C1 segment of cervical spinal cord (tissue), 14 donors: ENCODE data around the gene JPH3.

Source experiments
- DNase-seq, 14 donors: peaks; one replicate each; lab custom pipeline; 2025; lab: John Stamatoyannopoulos, UW

Gene JPH3

GRCh38 chr16:87626905-87627304, 24.6 kb downstream of the JPH3 start:
- no peak for DNase-seq

- DNase-seq, result no peak
Observed at GRCh38 chr16:87627542-87628245, 25.4 kb downstream of the JPH3 start.

- DNase-seq, result no peak
Observed at GRCh38 chr16:87628246-87628923, 26.1 kb downstream of the JPH3 start.

GRCh38 chr16:87628940-87629339, 26.6 kb downstream of the JPH3 start:
- DNase-seq, result no peak

- no peak for DNase-seq
Observed at GRCh38 chr16:87631067-87631466, 28.8 kb downstream of the JPH3 start.

- no peak for DNase-seq
Observed at GRCh38 chr16:87634411-87634810, 32.1 kb downstream of the JPH3 start.

GRCh38 chr16:87635541-87636049, 33.3 kb downstream of the JPH3 start:
- peak in 10 of 14 donors; percentile 5 to 77 (median 22) for DNase-seq

- peak in 13 of 14 donors; percentile 29 to 78 (median 58) for DNase-seq
Observed at GRCh38 chr16:87636050-87636684, 33.9 kb downstream of the JPH3 start.

GRCh38 chr16:87636741-87637140, 34.4 kb downstream of the JPH3 start:
- no peak for DNase-seq

GRCh38 chr16:87637357-87637756, 35.0 kb downstream of the JPH3 start:
- DNase-seq, result no peak

GRCh38 chr16:87638736-87639135, 36.4 kb downstream of the JPH3 start:
- no peak for DNase-seq

- no peak for DNase-seq
Observed at GRCh38 chr16:87641721-87642120, 39.4 kb downstream of the JPH3 start.

GRCh38 chr16:87642491-87642890, 40.2 kb downstream of the JPH3 start:
- no peak for DNase-seq

GRCh38 chr16:87644186-87644585, 41.9 kb downstream of the JPH3 start:
- no peak for DNase-seq

- no peak for DNase-seq
Observed at GRCh38 chr16:87644596-87644995, 42.3 kb downstream of the JPH3 start.

GRCh38 chr16:87645802-87646201, 43.5 kb downstream of the JPH3 start:
- DNase-seq, result no peak

GRCh38 chr16:87647431-87648185, 45.3 kb downstream of the JPH3 start:
- no peak for DNase-seq

- peak in 2 of 14 donors; percentile 1 to 50 for DNase-seq
Observed at GRCh38 chr16:87648236-87648635, 45.9 kb downstream of the JPH3 start.

GRCh38 chr16:87648698-87649487, 46.6 kb downstream of the JPH3 start:
- no peak for DNase-seq

- DNase-seq, result no peak
Observed at GRCh38 chr16:87652386-87652785, 50.1 kb downstream of the JPH3 start.

- DNase-seq, result no peak
Observed at GRCh38 chr16:87652799-87653198, 50.5 kb downstream of the JPH3 start.
